Osteoblast (primary cell): Measurements from ENCODE around the gene ZBTB5. TPM values are rescaled to one million over a fixed set of nuclear protein-coding genes. Genes with fewer than 3 reads are reported as not detected.
"Not testable (repeated sequence)": the region's sequence is repeated elsewhere in the genome, so short reads cannot be mapped to it uniquely, and the experiment has no call there.

Source experiments
- DNase-seq: peaks from one replicate; pipeline ENCODE4 v3.0.0; 2011; ENCODE audit warnings: low spot score, mixed read lengths; ENCODE audit not compliant: insufficient read length; ENCODE audit errors: missing footprints
- H2AFZ ChIP-seq: 2 replicates; pipeline ENCODE4 v1.6.0; 2011; ENCODE audit warnings: mild to moderate bottlenecking, low read length
- H3K27ac ChIP-seq: 2 replicates; pipeline ENCODE4 v1.5.1; 2011; ENCODE audit warnings: mild to moderate bottlenecking, low read depth, low read length, moderate library complexity
- H3K27me3 ChIP-seq: 2 replicates; pipeline ENCODE4 v1.6.0; 2012; ENCODE audit warnings: mild to moderate bottlenecking, control low read depth, inconsistent platforms, low read length, moderate library complexity; ENCODE audit not compliant: insufficient read depth
- H3K36me3 ChIP-seq: 2 replicates; pipeline ENCODE4 v1.5.1; 2011; ENCODE audit warnings: mild to moderate bottlenecking, low read length, control low read depth, moderate library complexity; ENCODE audit not compliant: insufficient read depth
- H3K4me1 ChIP-seq: 2 replicates; pipeline ENCODE4 v1.5.1; 2011; ENCODE audit warnings: mild to moderate bottlenecking, low read length, control low read depth, moderate library complexity; ENCODE audit not compliant: insufficient read depth
- H3K4me2 ChIP-seq: 2 replicates; pipeline ENCODE4 v1.6.0; 2011; ENCODE audit warnings: mild to moderate bottlenecking, low read length; ENCODE audit not compliant: insufficient read depth
- H3K4me3 ChIP-seq: fragments of 200-600 bp; sonication (generic); 3 replicates; pipeline ENCODE4 v1.5.1; 2012; ENCODE audit warnings: mild to moderate bottlenecking, low read length, inconsistent platforms; ENCODE audit not compliant: insufficient read depth
- H3K79me2 ChIP-seq: 2 replicates; pipeline ENCODE4 v1.6.0; 2012; ENCODE audit warnings: mild to moderate bottlenecking, low read length, control low read depth, inconsistent platforms; ENCODE audit not compliant: insufficient read depth
- H3K9me3 ChIP-seq: 2 replicates; pipeline ENCODE4 v1.5.1; 2011; ENCODE audit warnings: low read depth, low read length, control low read depth
- H4K20me1 ChIP-seq: 2 replicates; pipeline ENCODE4 v1.6.0; 2012; ENCODE audit warnings: mild to moderate bottlenecking, low read length, control low read depth; ENCODE audit not compliant: insufficient read depth
- total RNA-seq: library from RNA; depleted of rRNA; stranded (reverse); fragments of >200 nt; gene quantifications from 2 replicates; pipeline ENCODE4 v1.2.3, GENCODE V29; 2012
- TF ChIP-seq, protein P1 (sequence below): IDR thresholded peaks from 2 replicates; pipeline ENCODE4 v1.5.1; 2011; ENCODE audit warnings: mild to moderate bottlenecking, low read depth, low read length, moderate library complexity; ENCODE audit errors: extremely low read depth

The ZBTB5 gene
- total RNA-seq, 1 donor: 11.6 TPM

GRCh38 chr9:37426846-37427245, 38.4 kb downstream of the ZBTB5 start:
- Histone ChIP-seq H4K20me1 (peaks cover 18% of the 10 kb centered on the region), H3K9me3 (no peaks in the 10 kb centered on the region), H3K4me3 (no peak overlapping the region), H3K27ac (no peak overlapping the region), H2AFZ (no peak overlapping the region), H3K27me3 (no peaks in the 10 kb centered on the region), H3K79me2 (peaks cover 45% of the 10 kb centered on the region), H3K36me3 (peaks cover 55% of the 10 kb centered on the region), H3K4me1 (peaks cover 25% of the 10 kb centered on the region), H3K4me2 (no peak overlapping the region)
- TF ChIP-seq, protein P1, sequence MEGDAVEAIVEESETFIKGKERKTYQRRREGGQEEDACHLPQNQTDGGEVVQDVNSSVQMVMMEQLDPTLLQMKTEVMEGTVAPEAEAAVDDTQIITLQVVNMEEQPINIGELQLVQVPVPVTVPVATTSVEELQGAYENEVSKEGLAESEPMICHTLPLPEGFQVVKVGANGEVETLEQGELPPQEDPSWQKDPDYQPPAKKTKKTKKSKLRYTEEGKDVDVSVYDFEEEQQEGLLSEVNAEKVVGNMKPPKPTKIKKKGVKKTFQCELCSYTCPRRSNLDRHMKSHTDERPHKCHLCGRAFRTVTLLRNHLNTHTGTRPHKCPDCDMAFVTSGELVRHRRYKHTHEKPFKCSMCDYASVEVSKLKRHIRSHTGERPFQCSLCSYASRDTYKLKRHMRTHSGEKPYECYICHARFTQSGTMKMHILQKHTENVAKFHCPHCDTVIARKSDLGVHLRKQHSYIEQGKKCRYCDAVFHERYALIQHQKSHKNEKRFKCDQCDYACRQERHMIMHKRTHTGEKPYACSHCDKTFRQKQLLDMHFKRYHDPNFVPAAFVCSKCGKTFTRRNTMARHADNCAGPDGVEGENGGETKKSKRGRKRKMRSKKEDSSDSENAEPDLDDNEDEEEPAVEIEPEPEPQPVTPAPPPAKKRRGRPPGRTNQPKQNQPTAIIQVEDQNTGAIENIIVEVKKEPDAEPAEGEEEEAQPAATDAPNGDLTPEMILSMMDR: no peak
- no peak for DNase-seq

GRCh38 chr9:37426431-37426830, 38.8 kb downstream of the ZBTB5 start:
- Histone ChIP-seq H4K20me1 (peaks cover 18% of the 10 kb centered on the region), H3K79me2 (peaks cover 45% of the 10 kb centered on the region), H3K4me1 (peaks cover 25% of the 10 kb centered on the region), H3K36me3 (peaks cover 51% of the 10 kb centered on the region)
- not testable (repeated sequence) for H3K27me3 ChIP-seq, H3K4me3 ChIP-seq, H3K9me3 ChIP-seq, H3K27ac ChIP-seq, H3K4me2 ChIP-seq, H2AFZ ChIP-seq, DNase-seq

DNA sequence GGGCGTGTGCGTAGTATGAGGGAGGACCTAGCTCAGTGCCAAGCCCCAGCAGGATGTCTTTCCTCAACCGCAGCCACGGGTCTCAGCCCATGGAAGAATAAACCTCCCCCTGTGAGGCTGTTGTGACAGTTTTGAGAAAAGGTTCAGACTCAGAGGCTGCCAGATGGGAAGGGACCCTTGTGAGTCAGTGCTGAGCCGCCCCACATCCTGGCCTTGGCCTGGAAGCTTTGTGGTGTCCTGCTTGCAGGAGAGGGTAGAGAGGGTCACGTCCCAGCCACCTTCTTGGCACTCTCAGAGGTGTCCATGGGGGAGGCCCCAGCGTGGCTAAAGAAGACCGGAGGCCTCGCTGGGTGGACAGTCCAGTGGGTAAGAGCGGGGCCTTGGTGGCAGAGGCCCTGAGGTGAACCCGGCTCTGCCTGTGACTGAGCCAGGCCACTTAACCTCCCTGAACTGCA, 39.9 kb downstream of the ZBTB5 start:
- no peak for DNase-seq

DNA sequence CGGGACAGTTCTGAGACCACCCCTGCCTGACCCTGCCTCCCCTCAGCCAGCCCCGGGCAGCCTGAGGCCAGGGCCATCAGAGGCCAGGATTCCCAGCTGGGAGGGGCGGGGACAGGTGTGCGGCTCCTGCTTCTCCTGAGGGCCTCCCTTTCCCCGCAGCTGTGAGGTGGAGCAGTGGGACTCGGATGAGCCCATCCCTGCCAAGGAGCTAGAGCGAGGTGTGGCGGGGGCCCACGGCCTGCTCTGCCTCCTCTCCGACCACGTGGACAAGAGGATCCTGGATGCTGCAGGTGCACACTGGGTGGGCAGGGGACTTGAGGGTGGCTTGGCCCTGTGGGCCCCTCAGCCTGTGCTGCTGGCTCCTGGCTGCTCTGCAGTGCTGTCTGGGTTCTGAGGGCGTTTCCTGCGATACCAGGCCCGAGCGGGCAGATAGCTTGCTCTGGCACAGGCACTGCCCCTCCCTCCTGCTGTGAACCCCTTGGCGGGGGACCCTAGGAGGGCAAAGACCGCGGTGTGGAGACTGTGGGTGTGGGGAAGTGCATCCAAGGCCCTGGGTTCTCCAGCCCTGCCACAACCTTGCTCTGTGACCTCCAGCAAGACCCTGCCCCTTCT, 40.5 kb downstream of the ZBTB5 start:
- H3K4me1 ChIP-seq: peaks cover 25% of the 10 kb centered on the region
- H3K9me3 ChIP-seq: no peaks in the 10 kb centered on the region
- peaks cover 45% of the 10 kb centered on the region for H3K79me2 ChIP-seq
- peaks cover 18% of the 10 kb centered on the region for H4K20me1 ChIP-seq
- H3K4me2 ChIP-seq: no peak overlapping the region
- H3K27ac ChIP-seq: peak overlapping the region; percentile 19
- TF ChIP-seq, protein P1: no peak
- peaks cover 41% of the 10 kb centered on the region for H3K36me3 ChIP-seq
- H3K27me3 ChIP-seq: no peaks in the 10 kb centered on the region
- no peak overlapping the region for H3K4me3 ChIP-seq
- H2AFZ ChIP-seq: no peak overlapping the region
- no peak for DNase-seq

More for the DNA sequence above, 39.9 kb downstream of the ZBTB5 start:
- no peaks in the 10 kb centered on the region for H3K9me3 ChIP-seq
- H3K4me2 ChIP-seq: no peak overlapping the region
- TF ChIP-seq, protein P1: no peak
- H4K20me1 ChIP-seq: peaks cover 18% of the 10 kb centered on the region
- H3K4me3 ChIP-seq: no peak overlapping the region
- H3K4me1 ChIP-seq: peaks cover 25% of the 10 kb centered on the region
- no peak overlapping the region for H3K27ac ChIP-seq
- H2AFZ ChIP-seq: no peak overlapping the region
- H3K27me3 ChIP-seq: no peaks in the 10 kb centered on the region
- H3K36me3 ChIP-seq: peaks cover 42% of the 10 kb centered on the region
- peaks cover 45% of the 10 kb centered on the region for H3K79me2 ChIP-seq
